ENCODE results near the gene MYH13. TPM values are rescaled to one million over a fixed set of nuclear protein-coding genes. Genes with fewer than 3 reads are reported as not detected.

Gene MYH13
- total and polyA plus RNA-seq, 9 of the 15 experiments (the other 6 are each of a cell fraction or from before 2014, with no cell fraction given): 0.01 TPM; not detected in 8

DNA sequence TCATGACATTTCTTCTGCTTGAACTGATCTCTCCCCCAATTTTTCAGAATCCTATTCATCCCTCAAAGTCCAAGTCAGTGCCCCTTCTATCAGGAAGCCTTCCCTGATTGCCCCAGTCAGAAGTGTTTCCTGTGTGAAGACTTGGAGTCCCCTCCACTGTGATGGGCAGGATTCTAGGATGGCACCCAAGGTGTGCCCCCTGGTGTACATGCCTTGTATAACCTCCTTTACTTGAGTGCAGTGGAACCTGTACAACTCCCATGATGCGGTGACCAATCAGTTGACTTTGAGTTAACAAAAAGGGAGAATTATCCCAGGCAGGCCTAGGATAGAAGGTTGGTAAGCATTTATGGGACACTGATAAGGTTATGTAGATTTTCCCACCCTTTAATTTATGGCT is 23.4 kb downstream of the MYH13 start:
- Histone ChIP-seq H3K9ac (ENCODE audit: insufficient read depth in 1 of 2, low read depth in 2 of 2, low read length in 2 of 2) (no peak overlapping the region), H3K36me3 (ENCODE audit: control insufficient read depth, insufficient read depth, low read length) (no peaks in the 10 kb centered on the region), H2AFZ (ENCODE audit: low read depth, low read length) (no peak overlapping the region), H3K79me2 (ENCODE audit: control insufficient read depth, insufficient read depth, low read length) (no peaks in the 10 kb centered on the region), H4K20me1 (replicated peaks; ENCODE audit: control insufficient read depth, insufficient read depth, low read length) (no peaks in the 10 kb centered on the region), H3K27ac (ENCODE audit: extremely low read depth, low read depth, low read length) (no peak overlapping the region), H3K27me3 (ENCODE audit: control insufficient read depth in 2 of 2, insufficient read depth in 2 of 2, low read length in 2 of 2) (no peaks in the 10 kb centered on the region), H3K4me2 (ENCODE audit: insufficient read depth, low read length) (no peak overlapping the region), H3K9me3 (replicated peaks; ENCODE audit: control insufficient read depth, insufficient read depth, low read depth, low read length) (no peaks in the 10 kb centered on the region), H3K9me1 (ENCODE audit: control insufficient read depth, insufficient read depth, low read length) (no peaks in the 10 kb centered on the region), H3K4me3 (no peak overlapping the region), H3K4me1 (replicated peaks in 1 of 2; ENCODE audit: control insufficient read depth in 2 of 2, insufficient read depth in 2 of 2, low read length in 2 of 2) (no peaks in the 10 kb centered on the region)
- ATAC-seq (no peak), FAIRE-seq (no peak), DNase-seq (ENCODE audit: extremely low read depth in 1 of 4, low spot score in 3 of 4) (no peak)
- ChIA-PET POLR2A (interaction anchor here (0.8 kb wide), 1 partner anchor 1288 kb away, joined by 3 read pairs; no protein-coding TSS in a partner anchor), CTCF (ENCODE audit: low intra/inter-chr PET ratio) (no interaction called here)
- no TSS peak for BruUV-seq (replicated peaks)
- intact Hi-C loops (cut with micrococcal nuclease) (no loop called here), in situ Hi-C loops (cut with MboI) (no loop called here)
- 36% methylated on average over 1 of the region's 1 CpG for WGBS (ENCODE audit: insufficient coverage, low coverage, missing lambda C conversion rate)
- no peak for TF ChIP-seq TCF7L2 (IDR thresholded peaks at IDR 0.05; ENCODE audit: low read depth, low read length)
- peak; percentile 37 for TF ChIP-seq ZFP36 (IDR thresholded peaks at IDR 0.05; ENCODE audit: low read depth, low read length, partially characterized antibody)

DNA sequence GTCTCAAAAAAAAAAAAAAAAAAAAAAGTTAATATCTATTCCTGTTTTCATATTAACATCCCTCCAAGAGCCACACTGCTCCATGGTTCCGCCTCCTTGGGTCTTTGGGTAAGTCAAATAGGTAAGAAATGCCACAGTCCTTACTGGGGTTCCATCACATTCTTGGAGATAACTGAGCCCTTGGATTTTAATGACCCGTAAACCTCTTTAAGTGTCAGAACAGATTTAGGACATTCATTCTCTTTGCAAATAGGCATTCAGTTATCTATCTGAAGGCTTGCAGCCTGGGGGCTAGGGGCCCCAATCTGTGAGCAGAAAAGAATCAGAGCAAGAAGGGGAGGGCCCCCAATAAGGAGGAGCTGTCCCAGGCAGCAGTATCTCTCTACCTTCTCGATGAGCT is 28.0 kb downstream of the MYH13 start:
- Histone ChIP-seq H3K79me2 (ENCODE audit: control insufficient read depth, insufficient read depth, low read length) (no peaks in the 10 kb centered on the region), H3K4me2 (ENCODE audit: insufficient read depth, low read length) (no peak overlapping the region), H3K9ac (ENCODE audit: insufficient read depth in 1 of 2, low read depth in 2 of 2, low read length in 2 of 2) (no peak overlapping the region), H2AFZ (ENCODE audit: low read depth, low read length) (no peak overlapping the region), H3K4me1 (replicated peaks in 1 of 2; ENCODE audit: control insufficient read depth in 2 of 2, insufficient read depth in 2 of 2, low read length in 2 of 2) (no peaks in the 10 kb centered on the region), H3K27me3 (ENCODE audit: control insufficient read depth in 2 of 2, insufficient read depth in 2 of 2, low read length in 2 of 2) (no peaks in the 10 kb centered on the region), H3K4me3 (no peak overlapping the region), H3K9me3 (replicated peaks; ENCODE audit: control insufficient read depth, insufficient read depth, low read depth, low read length) (no peaks in the 10 kb centered on the region), H3K9me1 (ENCODE audit: control insufficient read depth, insufficient read depth, low read length) (no peaks in the 10 kb centered on the region), H3K36me3 (ENCODE audit: control insufficient read depth, insufficient read depth, low read length) (no peaks in the 10 kb centered on the region), H4K20me1 (replicated peaks; ENCODE audit: control insufficient read depth, insufficient read depth, low read length) (no peaks in the 10 kb centered on the region), H3K27ac (ENCODE audit: extremely low read depth, low read depth, low read length) (no peak overlapping the region)
- FAIRE-seq: no peak
- no peak for ATAC-seq
- in situ Hi-C loops (cut with MboI): no loop called here
- DNase-seq (ENCODE audit: extremely low read depth in 1 of 4, low spot score in 3 of 4): no peak
- intact Hi-C loops (cut with micrococcal nuclease): no loop called here
- no TSS peak for BruUV-seq (replicated peaks)
- ChIA-PET POLR2A (no interaction called here), CTCF (ENCODE audit: low intra/inter-chr PET ratio) (no interaction called here)
- 28% methylated on average over 3 of the region's 3 CpGs for WGBS (ENCODE audit: insufficient coverage, low coverage, missing lambda C conversion rate)
- TF ChIP-seq, protein P1, sequence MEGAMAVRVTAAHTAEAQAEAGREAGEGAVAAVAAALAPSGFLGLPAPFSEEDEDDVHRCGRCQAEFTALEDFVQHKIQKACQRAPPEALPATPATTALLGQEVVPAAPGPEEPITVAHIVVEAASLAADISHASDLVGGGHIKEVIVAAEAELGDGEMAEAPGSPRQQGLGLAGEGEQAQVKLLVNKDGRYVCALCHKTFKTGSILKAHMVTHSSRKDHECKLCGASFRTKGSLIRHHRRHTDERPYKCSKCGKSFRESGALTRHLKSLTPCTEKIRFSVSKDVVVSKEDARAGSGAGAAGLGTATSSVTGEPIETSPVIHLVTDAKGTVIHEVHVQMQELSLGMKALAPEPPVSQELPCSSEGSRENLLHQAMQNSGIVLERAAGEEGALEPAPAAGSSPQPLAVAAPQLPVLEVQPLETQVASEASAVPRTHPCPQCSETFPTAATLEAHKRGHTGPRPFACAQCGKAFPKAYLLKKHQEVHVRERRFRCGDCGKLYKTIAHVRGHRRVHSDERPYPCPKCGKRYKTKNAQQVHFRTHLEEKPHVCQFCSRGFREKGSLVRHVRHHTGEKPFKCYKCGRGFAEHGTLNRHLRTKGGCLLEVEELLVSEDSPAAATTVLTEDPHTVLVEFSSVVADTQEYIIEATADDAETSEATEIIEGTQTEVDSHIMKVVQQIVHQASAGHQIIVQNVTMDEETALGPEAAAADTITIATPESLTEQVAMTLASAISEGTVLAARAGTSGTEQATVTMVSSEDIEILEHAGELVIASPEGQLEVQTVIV (CRISPR knock-in tag; IDR thresholded peaks at IDR 0.05; ENCODE audit: borderline replicate concordance): no peak
- TF ChIP-seq, protein P2, sequence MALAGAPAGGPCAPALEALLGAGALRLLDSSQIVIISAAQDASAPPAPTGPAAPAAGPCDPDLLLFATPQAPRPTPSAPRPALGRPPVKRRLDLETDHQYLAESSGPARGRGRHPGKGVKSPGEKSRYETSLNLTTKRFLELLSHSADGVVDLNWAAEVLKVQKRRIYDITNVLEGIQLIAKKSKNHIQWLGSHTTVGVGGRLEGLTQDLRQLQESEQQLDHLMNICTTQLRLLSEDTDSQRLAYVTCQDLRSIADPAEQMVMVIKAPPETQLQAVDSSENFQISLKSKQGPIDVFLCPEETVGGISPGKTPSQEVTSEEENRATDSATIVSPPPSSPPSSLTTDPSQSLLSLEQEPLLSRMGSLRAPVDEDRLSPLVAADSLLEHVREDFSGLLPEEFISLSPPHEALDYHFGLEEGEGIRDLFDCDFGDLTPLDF (CRISPR knock-in tag; IDR thresholded peaks at IDR 0.05): no peak
- TF ChIP-seq, protein P3, sequence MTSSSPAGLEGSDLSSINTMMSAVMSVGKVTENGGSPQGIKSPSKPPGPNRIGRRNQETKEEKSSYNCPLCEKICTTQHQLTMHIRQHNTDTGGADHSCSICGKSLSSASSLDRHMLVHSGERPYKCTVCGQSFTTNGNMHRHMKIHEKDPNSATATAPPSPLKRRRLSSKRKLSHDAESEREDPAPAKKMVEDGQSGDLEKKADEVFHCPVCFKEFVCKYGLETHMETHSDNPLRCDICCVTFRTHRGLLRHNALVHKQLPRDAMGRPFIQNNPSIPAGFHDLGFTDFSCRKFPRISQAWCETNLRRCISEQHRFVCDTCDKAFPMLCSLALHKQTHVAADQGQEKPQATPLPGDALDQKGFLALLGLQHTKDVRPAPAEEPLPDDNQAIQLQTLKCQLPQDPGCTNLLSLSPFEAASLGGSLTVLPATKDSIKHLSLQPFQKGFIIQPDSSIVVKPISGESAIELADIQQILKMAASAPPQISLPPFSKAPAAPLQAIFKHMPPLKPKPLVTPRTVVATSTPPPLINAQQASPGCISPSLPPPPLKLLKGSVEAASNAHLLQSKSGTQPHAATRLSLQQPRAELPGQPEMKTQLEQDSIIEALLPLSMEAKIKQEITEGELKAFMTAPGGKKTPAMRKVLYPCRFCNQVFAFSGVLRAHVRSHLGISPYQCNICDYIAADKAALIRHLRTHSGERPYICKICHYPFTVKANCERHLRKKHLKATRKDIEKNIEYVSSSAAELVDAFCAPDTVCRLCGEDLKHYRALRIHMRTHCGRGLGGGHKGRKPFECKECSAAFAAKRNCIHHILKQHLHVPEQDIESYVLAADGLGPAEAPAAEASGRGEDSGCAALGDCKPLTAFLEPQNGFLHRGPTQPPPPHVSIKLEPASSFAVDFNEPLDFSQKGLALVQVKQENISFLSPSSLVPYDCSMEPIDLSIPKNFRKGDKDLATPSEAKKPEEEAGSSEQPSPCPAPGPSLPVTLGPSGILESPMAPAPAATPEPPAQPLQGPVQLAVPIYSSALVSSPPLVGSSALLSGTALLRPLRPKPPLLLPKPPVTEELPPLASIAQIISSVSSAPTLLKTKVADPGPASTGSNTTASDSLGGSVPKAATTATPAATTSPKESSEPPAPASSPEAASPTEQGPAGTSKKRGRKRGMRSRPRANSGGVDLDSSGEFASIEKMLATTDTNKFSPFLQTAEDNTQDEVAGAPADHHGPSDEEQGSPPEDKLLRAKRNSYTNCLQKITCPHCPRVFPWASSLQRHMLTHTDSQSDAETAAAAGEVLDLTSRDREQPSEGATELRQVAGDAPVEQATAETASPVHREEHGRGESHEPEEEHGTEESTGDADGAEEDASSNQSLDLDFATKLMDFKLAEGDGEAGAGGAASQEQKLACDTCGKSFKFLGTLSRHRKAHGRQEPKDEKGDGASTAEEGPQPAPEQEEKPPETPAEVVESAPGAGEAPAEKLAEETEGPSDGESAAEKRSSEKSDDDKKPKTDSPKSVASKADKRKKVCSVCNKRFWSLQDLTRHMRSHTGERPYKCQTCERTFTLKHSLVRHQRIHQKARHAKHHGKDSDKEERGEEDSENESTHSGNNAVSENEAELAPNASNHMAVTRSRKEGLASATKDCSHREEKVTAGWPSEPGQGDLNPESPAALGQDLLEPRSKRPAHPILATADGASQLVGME (CRISPR knock-in tag; IDR thresholded peaks at IDR 0.05): no peak
